PC-3 (cell line): ENCODE results near the gene CCDC38.

ENCODE experiments used
- EZH2 ChIP-seq: fragments of 300-600 bp; sonication (generic); IDR thresholded peaks from one replicate; pipeline ENCODE4 v1.6.1; 2017; ENCODE audit warnings: antibody characterized with exemption, mild to moderate bottlenecking, low read length; ENCODE audit not compliant: unreplicated experiment
- EZH2phosphoT487 ChIP-seq: fragments of 300-600 bp; sonication (generic); IDR thresholded peaks from 2 replicates; pipeline ENCODE4 v1.6.1; 2018; ENCODE audit warnings: mild to moderate bottlenecking, antibody characterized with exemption, low read length, borderline replicate concordance
- TF ChIP-seq, protein P1 (sequence below): fragments of 300-600 bp; sonication (generic); conservative IDR thresholded peaks from 2 replicates; pipeline ENCODE4 v1.5.1; 2017; ENCODE audit warnings: antibody characterized with exemption, low read depth, mild to moderate bottlenecking, low read length

DNA sequence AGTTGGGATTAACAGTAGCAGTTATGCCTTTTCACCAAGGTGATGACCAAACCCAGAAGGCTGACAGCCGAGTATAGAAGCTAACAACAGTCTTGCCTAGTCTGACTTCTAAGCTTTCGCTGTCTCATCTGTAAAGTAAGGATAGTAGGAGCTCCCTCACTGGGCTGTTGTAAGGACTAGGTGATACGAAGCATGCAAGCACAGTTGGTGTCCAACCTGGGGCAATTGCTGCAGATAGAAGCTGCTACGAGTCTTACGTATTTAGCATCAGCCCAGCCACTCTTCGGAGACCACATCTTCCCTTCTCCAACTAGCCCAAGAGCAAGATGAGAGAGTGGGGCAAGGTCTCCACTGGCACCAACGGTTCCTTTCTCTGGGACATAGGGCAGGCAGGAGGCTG lies 47.7 kb upstream of the CCDC38 start:
- TF ChIP-seq, protein P1, sequence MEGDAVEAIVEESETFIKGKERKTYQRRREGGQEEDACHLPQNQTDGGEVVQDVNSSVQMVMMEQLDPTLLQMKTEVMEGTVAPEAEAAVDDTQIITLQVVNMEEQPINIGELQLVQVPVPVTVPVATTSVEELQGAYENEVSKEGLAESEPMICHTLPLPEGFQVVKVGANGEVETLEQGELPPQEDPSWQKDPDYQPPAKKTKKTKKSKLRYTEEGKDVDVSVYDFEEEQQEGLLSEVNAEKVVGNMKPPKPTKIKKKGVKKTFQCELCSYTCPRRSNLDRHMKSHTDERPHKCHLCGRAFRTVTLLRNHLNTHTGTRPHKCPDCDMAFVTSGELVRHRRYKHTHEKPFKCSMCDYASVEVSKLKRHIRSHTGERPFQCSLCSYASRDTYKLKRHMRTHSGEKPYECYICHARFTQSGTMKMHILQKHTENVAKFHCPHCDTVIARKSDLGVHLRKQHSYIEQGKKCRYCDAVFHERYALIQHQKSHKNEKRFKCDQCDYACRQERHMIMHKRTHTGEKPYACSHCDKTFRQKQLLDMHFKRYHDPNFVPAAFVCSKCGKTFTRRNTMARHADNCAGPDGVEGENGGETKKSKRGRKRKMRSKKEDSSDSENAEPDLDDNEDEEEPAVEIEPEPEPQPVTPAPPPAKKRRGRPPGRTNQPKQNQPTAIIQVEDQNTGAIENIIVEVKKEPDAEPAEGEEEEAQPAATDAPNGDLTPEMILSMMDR = no peak
- TF ChIP-seq EZH2 (no peak), EZH2phosphoT487 (no peak)
